ENCODE data around the gene HOXD11.

DNA sequence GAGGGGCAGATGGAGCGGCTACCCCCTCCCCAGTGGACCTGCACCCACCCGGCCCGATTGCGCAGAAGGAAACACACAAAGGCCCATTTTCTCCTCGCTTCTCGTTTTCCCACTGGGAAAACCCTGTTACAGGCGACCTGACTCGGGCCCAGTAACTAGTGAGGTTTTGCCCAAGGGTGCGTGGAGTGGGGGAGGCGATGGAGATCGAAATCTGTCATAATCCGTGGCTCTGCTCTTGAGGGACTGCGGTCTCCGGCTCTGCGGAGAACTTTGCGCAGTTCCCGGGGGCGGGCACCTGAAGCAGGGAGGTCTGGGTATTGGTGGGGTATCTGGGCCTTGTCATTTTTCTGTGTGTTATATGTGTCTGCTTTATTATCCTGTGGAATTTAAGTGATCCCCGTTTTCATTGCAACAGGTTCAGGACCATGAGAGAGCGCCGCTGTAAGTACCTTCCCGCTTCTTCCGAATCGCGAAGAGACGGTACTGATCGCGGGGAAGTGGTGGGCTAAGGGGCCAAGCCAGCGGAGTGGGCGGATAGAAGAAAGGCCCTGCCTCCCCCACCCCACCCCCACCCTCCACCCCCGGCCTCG is 40.2 kb downstream of the HOXD11 start:
- TF ChIP-seq, protein P1, sequence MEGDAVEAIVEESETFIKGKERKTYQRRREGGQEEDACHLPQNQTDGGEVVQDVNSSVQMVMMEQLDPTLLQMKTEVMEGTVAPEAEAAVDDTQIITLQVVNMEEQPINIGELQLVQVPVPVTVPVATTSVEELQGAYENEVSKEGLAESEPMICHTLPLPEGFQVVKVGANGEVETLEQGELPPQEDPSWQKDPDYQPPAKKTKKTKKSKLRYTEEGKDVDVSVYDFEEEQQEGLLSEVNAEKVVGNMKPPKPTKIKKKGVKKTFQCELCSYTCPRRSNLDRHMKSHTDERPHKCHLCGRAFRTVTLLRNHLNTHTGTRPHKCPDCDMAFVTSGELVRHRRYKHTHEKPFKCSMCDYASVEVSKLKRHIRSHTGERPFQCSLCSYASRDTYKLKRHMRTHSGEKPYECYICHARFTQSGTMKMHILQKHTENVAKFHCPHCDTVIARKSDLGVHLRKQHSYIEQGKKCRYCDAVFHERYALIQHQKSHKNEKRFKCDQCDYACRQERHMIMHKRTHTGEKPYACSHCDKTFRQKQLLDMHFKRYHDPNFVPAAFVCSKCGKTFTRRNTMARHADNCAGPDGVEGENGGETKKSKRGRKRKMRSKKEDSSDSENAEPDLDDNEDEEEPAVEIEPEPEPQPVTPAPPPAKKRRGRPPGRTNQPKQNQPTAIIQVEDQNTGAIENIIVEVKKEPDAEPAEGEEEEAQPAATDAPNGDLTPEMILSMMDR (IDR thresholded peaks at IDR 0.05; ENCODE audit: low read depth, low read length, poor library complexity, severe bottlenecking): no peak
- TF ChIP-seq EZH2phosphoT487 (IDR thresholded peaks at IDR 0.05; ENCODE audit: borderline replicate concordance, low read length): no peak

Data from DOHH2 (cell line).